GM12891 (cell line): ENCODE data around the gene HAPLN2.

ENCODE experiments used
- DNase-seq: peaks from one replicate; pipeline ENCODE4 v3.0.0; 2011; ENCODE audit warnings: low spot score; ENCODE audit not compliant: insufficient read length
- FAIRE-seq: peaks from 2 replicates; lab custom pipeline; 2011; peaks lifted over from hg19 to GRCh38; lab: Jason Lieb, UNC
- PAX5 ChIP-seq: IDR thresholded peaks from 2 replicates; pipeline ENCODE4 v1.6.1; 2011; ENCODE audit warnings: low read length, moderate library complexity, mild to moderate bottlenecking; ENCODE audit not compliant: insufficient read depth, severe bottlenecking
- POLR2A ChIP-seq: IDR thresholded peaks from 2 replicates; pipeline ENCODE4 v1.6.1; 2011; ENCODE audit warnings: low read depth, low read length, control low read depth
- POLR2AphosphoS5 ChIP-seq: IDR thresholded peaks from 2 replicates; pipeline ENCODE4 v1.6.1; 2011; ENCODE audit warnings: low read depth, low read length, control low read depth
- POU2F2 ChIP-seq: IDR thresholded peaks from 2 replicates; pipeline ENCODE4 v1.6.1; 2011; ENCODE audit warnings: low read depth, mild to moderate bottlenecking, control low read depth, low read length, moderate library complexity
- SPI1 ChIP-seq: IDR thresholded peaks from 2 replicates; pipeline ENCODE4 v1.6.1; 2011; ENCODE audit warnings: low read depth, low read length, control low read depth
- TAF1 ChIP-seq: IDR thresholded peaks from 2 replicates; pipeline ENCODE4 v1.6.1; 2011; ENCODE audit warnings: low read depth, low read length, control low read depth

Gene HAPLN2

GRCh38 chr1:156667968-156668709 is 48.9 kb downstream of the HAPLN2 start:
- TF ChIP-seq POU2F2 (no peak), TAF1 (no peak), SPI1 (no peak), POLR2AphosphoS5 (no peak), POLR2A (no peak), PAX5 (no peak)
- FAIRE-seq (no peak), DNase-seq (no peak)

- TF ChIP-seq TAF1 (no peak), POLR2A (no peak), POU2F2 (no peak), SPI1 (no peak), PAX5 (no peak), POLR2AphosphoS5 (no peak)
- DNase-seq, result no peak
- FAIRE-seq, result no peak
Observed at GRCh38 chr1:156668801-156669637, 49.8 kb downstream of the HAPLN2 start.

GRCh38 chr1:156669794-156670193 is 50.6 kb downstream of the HAPLN2 start:
- TF ChIP-seq PAX5, result no peak
- no peak for DNase-seq
- FAIRE-seq, result no peak

GRCh38 chr1:156670359-156670758 is 51.1 kb downstream of the HAPLN2 start:
- DNase-seq (no peak), FAIRE-seq (no peak)
- TF ChIP-seq POLR2AphosphoS5, result no peak
- TF ChIP-seq PAX5, result no peak
- no peak for TF ChIP-seq POU2F2
- TF ChIP-seq POLR2A, result no peak
- no peak for TF ChIP-seq TAF1
- no peak for TF ChIP-seq SPI1

- TF ChIP-seq POLR2AphosphoS5, result no peak
- no peak for TF ChIP-seq POU2F2
- TF ChIP-seq SPI1, result no peak
- no peak for TF ChIP-seq POLR2A
- no peak for TF ChIP-seq TAF1
- no peak for TF ChIP-seq PAX5
- FAIRE-seq (no peak), DNase-seq (no peak)
Observed at GRCh38 chr1:156670791-156671190, 51.6 kb downstream of the HAPLN2 start.

- FAIRE-seq (no peak), DNase-seq (no peak)
- TF ChIP-seq POU2F2 (no peak), PAX5 (no peak), POLR2A (no peak), TAF1 (no peak), POLR2AphosphoS5 (no peak), SPI1 (no peak)
Observed at GRCh38 chr1:156671804-156672203, 52.6 kb downstream of the HAPLN2 start.

GRCh38 chr1:156673387-156674121 is 54.3 kb downstream of the HAPLN2 start:
- DNase-seq, result no peak
- FAIRE-seq, result no peak
- TF ChIP-seq POLR2A (no peak), SPI1 (no peak), POU2F2 (no peak), TAF1 (no peak), PAX5 (no peak), POLR2AphosphoS5 (no peak)
